HTR-8/SVneo (cell line): ENCODE measurements around the gene HNRNPLL.
"Not testable (repeated sequence)": the region's sequence is repeated elsewhere in the genome, so short reads cannot be mapped to it uniquely, and the experiment has no call there.

Experiments
- DNase-seq: peaks from one replicate; pipeline ENCODE4 v3.0.0; 2011; ENCODE audit warnings: low spot score, mixed read lengths; ENCODE audit not compliant: insufficient read length
- FAIRE-seq: peaks from 2 replicates; lab custom pipeline; 2011; peaks lifted over from hg19 to GRCh38; lab: Jason Lieb, UNC

HNRNPLL gene

DNA sequence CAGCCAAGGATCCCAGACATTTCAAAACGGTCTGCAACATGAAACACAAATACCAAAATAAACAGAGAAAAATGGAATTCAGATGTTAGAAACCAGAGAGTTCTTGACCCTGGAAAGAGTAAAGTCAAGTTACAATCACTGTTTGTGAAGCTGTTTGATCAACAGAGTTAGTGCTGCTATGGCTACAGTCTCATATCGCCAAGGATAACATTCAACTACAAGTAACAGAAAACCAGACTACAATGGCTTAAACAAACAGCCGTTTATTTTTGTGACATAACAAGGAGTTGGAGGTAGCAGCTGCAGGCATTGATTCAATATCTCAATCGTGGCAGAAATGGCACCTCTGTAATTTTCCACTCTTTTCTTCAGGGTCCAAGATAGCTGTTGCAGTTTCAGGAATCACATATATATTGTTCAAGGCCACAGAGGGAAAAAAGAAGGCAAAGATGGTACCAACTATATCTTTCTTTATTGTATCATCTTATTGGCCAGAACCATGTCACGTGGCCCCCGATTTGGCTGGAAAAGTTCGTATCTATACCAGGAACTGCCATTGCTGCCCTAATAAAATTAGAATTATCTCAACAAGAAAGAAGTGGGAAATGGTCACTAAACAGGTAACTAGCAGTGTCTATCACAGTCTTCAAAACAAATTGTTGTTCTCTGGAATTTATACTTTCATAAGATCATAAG, 17.7 kb upstream of the HNRNPLL start:
- DNase-seq (no peak), FAIRE-seq (no peak)

DNA sequence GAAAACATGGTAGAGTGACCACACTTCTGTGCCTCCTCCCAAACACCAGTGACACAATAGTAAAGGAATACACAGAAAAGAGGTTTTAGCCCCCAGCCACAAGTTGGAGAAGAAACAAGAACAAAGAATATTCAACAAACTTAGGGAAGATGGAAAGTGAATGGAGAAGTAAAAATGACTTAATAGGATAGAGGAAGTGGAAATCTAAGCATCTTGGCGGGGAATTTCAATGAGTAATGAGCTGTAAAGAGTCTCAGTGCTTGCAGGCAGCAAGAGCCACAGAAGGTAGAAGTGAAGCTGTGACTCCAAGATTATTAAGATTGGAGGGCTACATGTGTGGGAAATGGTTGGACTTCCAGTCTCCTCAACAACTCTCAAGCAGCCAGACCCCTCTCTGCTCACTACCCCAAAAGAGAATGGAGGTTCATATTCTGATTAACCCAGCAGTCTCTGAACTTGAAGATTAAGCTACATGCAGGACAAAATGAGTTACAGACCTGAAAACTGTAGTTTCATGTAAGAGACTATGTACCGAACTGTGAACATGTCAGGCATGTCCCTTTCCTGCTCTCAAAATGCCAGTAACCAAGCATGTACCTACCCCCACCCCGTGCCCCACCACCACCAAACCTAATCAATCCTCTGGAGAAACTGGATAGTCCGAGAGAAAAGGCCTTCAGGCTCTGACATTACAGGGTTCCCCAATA, 16.9 kb upstream of the HNRNPLL start:
- DNase-seq, result no peak
- no peak for FAIRE-seq

DNA sequence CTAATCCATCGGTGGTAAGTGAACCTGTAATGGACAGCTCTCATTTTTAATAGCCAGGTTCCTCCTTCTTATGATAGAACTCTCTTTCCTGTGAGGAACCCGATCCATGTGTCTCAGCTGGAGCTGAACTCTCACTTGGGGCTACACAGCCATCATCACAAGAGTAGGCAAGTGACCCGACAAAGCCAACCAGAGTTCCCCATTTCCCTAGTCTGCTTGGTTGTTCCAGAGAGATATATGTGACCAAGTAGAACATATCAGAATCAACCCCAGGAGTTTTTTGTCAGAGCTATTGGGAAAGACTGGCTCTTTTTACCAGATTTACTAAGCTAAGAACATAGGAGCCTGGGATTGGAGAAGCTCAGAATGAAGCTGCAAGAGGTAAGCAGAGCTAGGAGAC, 14.6 kb upstream of the HNRNPLL start:
- FAIRE-seq (no peak), DNase-seq (no peak)

DNA sequence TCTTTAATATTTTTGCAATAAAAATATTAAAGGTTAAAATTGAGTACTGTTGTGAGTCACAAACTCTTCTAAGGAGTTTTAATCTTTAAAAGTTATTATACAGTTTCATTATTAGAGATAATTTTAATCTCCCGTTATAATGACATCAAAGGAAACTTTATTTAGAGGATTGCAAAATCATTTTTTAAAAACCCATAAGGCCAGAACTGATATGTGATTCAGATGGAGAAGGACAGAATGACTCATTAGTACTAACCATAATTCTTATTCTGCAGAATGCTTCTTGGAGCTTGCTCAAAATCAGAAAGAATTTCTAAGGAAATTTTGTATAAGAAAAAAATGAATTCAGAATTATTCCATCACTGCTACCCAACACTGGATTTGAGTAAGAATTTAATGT, 12.5 kb upstream of the HNRNPLL start:
- FAIRE-seq (no peak), DNase-seq (no peak)

DNA sequence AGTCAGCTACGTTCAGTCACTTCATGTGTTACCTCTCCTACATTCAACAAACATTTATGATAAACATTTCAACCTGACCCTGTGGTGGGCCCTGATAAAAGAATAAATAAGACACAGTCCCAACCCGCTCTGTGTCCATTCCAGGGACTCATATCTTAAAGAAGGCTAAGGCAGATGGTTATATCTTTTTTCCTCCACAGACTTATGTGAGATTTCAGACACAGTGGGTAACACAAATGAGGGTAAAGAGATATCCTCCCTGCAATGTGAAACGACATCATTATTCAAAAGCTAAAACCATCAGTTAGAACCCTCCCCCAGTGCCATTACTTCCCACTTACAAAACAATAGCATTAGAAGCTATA, 11.1 kb upstream of the HNRNPLL start:
- no peak for FAIRE-seq
- no peak for DNase-seq

DNA sequence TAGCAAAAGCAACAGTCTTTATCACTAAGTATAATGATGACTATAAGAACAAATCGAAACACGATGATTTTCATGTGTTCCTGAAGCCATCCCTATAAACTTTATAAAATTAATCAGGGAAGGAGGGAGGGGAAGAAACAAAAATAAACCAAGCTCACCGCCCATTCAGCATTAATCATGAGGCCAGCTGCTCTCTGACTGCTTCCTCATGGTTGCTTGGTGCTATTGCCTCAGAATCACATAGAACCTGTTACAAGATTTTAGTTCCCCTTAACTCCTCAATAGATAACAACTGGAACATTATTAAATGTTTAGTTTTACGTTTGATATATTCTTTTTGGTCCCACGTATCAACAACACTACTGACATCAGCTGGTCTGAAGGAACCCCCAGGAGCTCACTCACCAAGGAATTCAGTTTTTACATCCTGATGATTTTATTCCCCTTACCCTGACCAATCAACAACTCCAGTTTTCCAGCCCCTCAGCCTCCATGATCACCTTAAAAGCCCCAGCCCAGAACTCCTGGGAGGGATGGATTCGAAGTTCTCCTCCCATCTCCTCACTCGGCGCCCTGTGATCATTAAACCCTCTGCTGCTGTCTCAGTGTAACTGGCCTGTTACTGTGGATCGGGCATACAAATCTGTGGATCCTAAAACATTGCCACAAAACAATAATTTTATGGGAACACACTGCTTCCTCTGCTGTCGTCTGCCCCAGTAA, 10.6 kb upstream of the HNRNPLL start:
- FAIRE-seq, result no peak
- no peak for DNase-seq

DNA sequence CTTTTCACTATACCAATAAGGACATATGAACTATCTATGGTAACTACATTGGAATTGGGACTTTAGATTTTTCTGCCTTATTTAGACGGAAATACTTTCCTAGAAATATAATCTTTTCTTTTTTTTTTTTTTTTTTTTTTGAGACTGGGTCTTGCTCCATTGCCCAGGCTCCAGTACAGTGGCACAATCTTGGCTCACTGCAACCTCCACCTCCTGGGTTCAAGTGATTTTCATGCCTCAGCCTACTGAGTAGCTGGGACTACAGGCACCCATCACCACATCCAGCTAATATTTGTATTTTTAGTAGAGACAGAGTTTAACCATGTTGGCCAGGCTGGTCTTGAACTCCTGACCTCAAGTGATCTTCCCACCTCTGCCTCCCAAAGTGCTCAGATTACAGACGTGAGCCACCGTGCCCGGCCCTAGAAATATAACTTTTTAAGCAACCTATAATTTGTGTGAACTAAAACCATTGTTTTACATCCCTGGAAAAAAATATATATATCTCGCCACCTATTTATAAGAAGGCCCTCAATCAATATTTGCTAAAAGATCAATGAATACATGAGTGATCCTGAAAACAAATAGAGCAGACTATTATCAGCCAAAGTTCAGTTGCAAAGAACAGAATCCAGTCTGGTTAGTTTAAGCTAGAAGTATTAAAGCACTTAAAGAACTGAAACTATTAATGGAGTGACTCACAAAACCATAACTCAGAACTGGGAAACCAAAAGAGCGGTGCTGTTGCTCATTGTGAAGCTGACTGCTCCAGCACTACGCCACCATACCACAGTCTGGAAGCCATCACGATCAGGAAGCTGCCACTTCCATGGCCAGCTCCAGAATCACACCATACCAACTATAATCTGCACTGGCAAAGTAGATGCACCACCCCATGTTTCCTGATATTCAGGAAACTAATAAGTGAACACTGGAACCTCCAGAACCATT, 8.4 kb upstream of the HNRNPLL start:
- no peak for FAIRE-seq
- DNase-seq, result no peak

DNA sequence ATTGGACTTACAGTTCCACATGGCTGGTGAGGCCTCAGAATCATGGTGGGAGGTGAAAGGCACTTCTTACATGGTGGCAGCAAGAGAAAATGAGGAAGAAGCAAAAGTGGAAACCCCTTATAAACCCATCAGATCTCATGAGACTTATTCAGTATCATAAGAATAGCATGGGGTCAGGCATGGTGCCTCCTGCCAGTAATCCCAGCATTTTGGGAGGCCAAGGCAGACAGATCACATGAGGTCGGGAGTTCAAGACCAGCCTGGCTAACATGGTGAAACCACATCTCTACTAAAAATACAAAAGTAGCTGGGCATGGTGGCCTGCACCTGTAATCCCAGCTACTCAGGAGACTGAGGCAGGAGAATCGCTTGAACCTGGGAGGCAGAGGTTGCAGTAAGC, 6.5 kb upstream of the HNRNPLL start:
- not testable (repeated sequence) for FAIRE-seq, DNase-seq

DNA sequence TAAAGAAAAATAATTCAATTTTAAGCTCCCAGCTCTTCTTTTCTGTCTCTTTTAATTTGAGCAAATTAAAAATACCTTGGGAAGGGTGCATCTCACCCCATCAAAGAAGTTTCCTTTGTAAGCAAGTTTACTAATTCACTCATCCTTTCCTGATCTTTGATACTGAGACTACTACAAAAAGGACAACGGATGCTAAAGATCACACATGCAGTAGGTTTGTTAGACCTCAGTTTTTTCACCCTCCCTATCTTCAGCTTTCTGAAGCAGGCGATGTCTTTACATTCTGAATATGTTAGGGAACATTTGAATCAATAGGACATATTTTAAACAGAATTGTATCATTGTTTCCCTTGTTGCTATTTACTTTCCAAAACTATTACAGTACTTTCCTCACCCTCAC, 6.0 kb upstream of the HNRNPLL start:
- FAIRE-seq, result no peak
- no peak for DNase-seq

DNA sequence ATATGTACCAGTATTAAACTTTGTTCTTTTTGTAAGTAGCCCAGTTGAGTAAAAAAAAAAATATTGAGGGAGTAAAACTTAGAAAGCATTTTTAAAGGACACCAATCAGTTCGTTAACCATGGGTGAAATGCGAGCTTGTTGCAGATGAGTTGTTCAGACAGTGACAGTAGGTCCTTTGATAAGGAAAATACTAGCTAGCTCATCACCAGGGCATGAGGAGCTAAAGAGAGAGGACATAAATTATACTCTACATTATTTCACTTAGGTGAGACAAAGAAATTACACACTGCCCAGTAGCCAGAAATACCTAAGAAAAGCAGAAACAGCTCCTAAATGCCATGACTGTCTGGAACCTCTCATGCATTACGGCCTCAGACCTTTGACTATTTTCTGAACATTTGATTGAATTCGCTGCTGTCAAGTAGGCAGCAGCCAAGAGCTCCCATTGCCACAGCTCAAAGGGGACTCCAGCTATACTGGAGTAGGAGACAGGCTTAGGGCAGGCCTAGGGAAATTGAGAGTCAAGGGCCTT, 2.6 kb upstream of the HNRNPLL start:
- DNase-seq (no peak), FAIRE-seq (no peak)

DNA sequence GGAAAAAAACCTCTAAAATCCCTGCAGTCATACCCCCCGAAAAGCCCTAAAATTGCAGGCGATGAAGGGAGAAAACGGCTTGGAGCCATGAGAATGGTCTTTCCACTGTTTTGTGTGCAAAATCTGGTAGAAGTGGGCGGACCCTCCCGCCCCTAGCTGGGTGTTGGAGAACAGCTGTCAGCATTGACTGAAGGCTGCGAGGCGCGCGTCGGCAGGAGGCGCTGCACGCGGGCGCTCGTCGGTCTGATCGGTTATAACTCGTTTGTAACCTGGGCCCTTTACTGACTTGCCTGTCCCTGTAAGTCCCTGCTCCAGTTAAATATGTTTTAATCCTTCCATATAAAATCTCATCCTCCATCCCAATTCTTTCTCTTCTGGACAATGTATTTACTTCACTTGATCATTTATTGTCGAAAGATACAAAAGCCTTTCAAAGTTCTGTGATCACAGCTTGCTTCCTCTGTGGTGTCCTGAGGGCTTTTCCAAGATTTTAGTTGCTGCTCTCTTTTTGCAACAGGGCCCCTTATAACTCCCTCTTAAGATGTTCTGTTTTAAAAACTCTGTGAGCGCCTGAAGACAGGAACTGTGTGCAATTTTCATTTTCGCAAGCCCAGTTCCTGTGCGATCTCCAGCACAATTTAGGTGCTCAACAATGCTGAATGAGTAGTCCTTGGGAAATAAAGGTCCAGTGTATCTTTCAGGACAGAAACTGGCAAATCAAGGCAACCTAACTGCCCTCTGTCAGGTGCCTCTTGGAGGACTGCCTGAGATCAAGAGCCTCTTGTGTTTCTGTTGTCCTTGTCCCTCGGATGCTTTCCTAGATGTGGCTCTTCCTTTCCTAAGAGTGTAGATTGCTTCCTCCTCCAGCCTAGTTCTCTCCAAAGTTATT, 918 bp upstream of the HNRNPLL start:
- peak; percentile 31 for FAIRE-seq
- DNase-seq, result peak; percentile 82

DNA sequence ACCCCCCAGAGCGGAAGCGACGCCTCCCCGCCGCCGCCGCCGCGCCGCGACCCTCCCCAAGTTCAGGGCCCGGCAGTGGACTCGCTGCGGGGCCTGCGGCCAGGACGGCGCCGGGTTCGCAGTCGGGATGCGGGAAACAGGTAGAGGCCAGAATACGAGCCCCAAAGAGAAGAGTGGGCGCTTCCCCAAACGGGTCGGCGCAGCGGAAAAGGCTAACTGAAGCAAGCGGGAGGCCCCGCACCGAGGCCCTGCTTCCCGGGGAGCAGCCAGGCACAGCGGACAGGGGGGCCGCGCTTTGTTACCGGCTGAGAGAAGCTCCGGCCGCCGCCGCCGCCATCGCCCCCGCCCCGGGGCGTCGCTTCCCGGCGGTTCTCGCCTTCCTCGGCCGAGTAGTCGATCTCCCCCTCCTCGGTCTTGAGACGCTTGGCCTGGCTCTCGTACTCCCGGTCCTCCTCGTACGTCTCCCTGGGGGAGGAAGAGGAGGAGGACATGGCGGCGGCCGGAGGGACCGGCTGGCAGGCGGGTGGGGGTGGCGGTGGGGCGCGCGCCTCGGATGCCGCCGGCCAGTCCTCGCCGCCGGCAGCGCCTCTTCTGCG, 494 bp downstream of the HNRNPLL start:
- no peak for DNase-seq
- no peak for FAIRE-seq

DNA sequence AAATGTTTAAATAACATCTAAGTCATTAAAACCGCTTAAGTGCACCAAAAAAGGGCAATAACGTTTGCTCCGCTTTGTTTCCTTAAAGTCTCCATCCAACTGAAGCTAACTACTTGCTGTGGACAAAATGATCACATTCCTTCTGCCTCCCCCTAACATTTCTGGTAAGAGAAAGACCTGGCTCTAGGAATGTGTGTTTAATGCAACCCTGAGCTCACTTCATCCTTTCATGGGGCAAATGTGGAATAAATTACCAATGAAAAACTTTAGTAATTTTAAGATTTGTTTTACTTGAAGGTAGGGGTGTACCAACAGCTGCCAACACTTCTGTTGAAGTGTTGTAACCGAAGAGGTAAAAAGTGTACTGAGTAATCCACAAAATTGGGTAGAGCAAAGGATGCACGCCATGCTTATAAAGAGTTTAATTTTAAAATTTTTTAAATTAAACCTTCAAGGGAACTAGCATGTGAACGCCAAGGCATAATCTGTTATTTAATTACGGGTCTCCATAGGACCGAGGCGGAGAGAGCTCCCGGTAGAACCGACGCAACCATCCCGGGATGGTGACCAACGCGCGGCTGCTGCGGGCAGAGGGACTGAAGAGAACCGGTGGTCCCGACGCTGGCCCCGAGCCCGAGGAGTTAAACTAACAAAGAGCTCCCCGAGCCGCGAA, 1.1 kb downstream of the HNRNPLL start:
- no peak for FAIRE-seq
- DNase-seq, result no peak

DNA sequence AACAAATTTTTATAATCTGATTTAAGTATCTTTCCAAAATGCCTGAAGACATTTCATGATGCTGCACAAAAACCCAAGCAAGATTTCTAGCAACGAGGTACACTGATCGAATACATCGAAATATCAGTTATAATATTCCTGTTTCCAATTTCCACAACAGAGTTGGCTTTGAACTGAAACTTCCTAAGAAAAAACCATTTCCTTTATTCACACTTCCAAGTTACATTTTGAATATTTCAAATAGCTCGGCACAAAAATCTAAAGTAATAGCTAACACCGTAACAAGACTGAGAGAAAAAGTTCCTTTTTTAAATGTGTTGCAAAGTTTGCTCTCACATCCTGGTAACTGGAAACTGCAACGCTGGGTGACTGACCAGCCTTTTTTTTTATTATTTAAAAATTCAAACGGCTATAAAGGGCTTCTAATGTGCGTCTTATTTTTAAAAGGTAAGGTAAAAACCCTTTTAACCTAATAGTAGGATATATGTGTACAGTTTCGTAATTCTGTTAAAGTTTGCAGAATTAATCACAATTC, 1.7 kb downstream of the HNRNPLL start:
- DNase-seq (no peak), FAIRE-seq (no peak)

DNA sequence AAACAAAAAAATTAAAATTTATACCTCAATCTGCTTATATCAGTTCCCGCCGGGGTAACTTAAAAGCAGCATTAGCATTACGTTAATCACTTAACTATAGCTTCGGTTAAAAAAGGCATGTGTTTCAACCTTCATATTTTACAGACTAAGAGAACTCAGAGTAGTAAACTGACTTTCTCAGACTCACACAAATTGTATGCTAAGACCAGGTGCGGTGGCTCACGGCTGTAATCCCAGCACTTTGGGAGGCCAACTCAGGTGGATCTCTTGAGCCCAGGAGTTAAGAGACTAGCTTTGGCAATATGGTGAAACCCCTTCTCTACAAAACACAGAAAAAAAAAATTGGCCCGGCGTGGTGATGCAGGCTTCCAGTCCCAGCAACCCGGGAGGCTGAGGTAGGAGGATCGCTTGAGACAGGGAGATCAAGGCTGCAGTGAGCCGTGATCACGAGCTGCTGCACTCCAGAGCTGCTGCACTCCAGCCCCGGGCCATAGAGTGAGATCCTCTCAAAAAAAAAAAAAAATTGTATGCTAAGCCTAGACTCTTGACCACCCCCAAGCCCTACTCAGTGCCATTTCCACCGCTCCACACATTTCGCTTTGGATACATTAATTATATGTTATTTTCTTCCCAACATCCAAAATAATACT, 2.4 kb downstream of the HNRNPLL start:
- DNase-seq, result no peak
- no peak for FAIRE-seq

DNA sequence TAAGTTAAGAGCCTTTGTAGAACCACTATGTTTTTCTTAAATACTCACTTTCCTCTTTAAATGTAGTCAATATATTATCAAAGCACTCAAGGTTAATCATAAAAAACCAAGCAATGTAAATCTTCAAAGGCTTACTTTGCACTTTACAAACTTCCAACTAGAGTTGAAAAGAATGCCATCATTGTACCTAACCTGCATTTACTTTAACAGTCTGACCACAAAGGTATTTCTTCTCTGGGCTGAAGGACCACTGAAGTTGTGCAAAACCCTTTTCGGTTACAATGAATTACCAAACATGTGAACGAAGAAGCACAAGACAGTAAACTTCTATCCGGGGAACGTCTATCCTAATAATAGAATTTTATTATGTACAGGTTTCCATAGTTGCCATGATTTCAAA, 3.0 kb downstream of the HNRNPLL start:
- no peak for FAIRE-seq

DNA sequence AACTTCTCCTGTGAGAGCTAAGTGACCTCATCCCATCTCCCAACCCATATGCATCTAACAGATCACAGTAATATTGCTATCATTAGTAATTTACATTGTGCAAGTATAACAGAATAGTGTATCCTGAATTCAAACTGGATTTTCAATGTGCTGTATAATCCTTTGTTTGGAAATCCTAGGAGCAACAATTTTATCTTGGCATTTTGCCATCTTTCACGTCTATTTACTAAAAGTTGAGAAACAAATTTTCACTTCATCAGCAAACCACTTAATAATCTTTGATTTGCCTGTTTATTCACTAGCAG, 3.8 kb downstream of the HNRNPLL start:
- DNase-seq (no peak), FAIRE-seq (no peak)

More for the DNA sequence above, 3.0 kb downstream of the HNRNPLL start:
- DNase-seq, result no peak
